NCI-H1930 (cell line): ENCODE data around the gene ATP12A.
A peak's percentile ranks its signal among the peaks of the same experiment; 100 is the strongest.

Experiments used
- DNase-seq, 2 experiments: peaks; one replicate each; lab custom pipeline; 2025; lab: John Stamatoyannopoulos, UW

The ATP12A gene

GRCh38 chr13:24688111-24688510 is 7.9 kb downstream of the ATP12A start:
- DNase-seq = no peak

DNA sequence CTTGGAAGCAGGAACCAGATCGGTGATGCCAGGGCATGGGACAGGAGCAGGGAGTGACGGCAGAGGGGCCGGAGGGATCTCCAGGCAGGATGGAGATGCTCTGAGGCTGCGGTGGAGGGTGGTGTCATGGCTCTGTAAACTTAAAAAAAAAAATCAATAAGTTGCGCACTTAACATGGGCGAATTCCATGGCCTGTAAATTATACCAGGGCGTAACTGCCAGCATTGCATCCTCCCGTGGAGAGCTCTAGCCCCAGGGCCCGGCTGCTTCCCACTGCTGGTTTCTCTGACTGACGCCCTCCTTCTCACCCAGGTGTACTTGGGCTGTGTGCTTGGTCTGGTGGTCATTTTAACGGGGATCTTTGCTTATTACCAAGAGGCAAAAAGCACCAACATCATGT is 8.7 kb downstream of the ATP12A start:
- DNase-seq = no peak

DNA sequence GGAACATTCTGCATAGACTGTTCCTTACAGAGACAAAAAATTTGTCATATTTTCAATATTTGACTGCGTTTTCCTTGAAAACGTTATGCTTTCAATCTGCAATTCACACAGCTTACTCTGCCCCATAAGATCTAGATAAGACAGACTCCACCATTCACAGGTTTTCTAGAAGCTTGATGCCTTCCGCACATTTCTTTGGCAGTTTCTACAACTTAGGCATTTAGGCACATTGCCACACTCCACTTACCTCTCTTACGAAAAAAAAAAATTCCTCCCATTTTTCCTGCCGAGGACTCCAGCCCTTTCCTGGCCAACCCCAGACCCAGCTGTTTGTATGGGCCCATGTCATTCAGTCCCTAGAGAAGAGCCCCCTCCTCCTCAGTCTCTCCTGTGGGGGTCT is 11.2 kb downstream of the ATP12A start:
- DNase-seq = no peak

DNA sequence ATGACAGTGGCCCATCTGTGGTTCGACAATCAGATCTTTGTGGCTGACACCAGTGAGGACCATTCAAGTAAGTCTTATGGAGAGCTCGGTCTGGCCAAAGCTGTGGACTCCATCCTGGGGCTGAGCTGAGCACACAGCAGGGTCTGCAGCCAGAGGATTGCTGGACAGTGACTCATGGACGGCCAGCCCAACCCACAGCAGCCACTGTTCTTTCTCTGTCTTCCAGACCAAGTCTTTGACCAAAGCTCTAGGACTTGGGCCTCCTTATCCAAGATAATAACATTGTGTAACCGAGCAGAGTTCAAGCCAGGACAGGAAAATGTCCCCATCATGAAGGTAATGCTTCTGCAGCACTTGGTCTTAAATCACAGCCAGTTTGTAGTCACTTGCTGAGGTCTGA is 12.4 kb downstream of the ATP12A start:
- DNase-seq = no peak

- peak; percentile 34 to 59 for DNase-seq
Observed at GRCh38 chr13:24693862-24694471, 13.8 kb downstream of the ATP12A start.

DNA sequence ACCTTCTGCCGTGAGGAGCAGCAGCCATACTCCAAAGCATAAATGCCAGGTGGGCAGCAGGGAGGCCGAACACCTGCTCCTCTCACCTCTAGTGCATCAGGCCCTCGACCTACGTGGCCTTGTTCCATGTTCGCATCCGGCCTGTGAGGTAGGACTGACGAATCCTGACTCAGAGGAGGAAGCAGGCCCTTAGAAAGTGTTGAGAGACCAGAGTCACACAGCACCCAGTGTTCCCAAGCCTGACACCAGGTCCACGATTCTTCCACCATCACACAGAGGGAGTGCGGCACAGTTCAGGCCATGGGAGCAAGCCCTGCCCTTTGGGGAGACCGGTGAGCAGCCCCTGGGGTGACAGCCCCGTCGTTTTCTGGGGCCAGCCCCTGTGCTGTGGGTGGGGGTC is 14.7 kb downstream of the ATP12A start:
- DNase-seq = no peak

GRCh38 chr13:24698686-24699085 is 18.5 kb downstream of the ATP12A start:
- no peak for DNase-seq

DNA sequence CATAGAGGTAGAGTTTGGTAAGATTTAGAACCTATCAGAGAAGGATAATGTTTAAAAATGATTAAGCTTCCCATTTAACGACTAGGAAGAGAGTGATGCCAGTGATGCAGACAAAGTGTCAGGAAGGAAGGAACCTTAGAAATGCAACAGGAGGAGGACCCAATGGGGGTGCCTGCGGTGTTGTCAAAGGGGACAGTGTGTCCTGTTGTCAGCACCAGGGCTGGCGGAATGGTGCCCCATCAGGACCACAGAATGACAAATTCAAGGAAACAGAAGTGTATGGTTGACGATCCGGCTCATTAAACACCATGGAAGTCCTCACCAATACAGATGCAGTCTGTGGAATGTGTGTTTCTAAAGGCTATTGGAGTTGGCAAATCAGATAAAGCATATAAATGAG is 19.3 kb downstream of the ATP12A start:
- no peak for DNase-seq

DNA sequence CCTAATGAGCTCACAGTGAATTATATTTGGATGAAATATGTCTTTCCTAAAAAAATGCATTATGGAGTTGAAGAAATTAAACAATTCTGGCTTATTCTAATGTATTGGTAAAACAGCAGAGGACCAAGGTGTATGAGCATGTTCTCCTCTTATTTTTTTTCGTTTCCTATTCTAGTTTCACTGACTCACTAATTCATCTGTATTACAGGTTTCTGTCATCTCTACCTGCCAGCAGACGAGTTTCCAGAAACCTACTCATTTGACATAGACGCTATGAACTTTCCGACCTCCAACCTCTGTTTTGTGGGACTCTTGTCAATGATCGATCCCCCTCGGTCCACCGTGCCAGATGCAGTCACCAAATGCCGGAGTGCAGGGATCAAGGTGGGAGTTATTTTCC is 20.3 kb downstream of the ATP12A start:
- no peak for DNase-seq

GRCh38 chr13:24706886-24707585 is 26.8 kb downstream of the ATP12A start:
- DNase-seq = no peak

- DNase-seq = no peak
Observed at GRCh38 chr13:24709186-24709913, 29.1 kb downstream of the ATP12A start.

DNA sequence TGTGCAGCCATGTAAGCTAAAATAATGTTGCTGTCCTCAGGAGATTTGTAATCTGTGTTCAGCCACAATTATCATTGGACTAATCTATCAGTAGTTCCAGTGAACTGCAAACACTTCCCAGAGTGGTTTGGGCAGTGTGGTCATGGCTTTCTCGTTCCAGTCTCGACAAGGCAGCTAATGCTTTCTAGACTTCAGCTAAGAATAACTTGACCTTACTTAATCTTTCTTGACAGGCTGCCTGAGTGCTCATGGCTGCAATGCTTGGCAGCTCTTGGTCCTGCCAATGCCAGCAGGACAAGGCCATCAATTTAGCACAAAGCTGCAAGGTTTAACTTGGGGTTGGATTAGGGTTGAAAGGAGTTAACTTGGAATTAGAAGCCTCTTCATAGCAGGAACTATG is 32.8 kb downstream of the ATP12A start:
- DNase-seq = no peak

GRCh38 chr13:24716011-24716410 is 35.8 kb downstream of the ATP12A start:
- DNase-seq = no peak

- DNase-seq = no peak
Observed at GRCh38 chr13:24716446-24716845, 36.2 kb downstream of the ATP12A start.

- DNase-seq = no peak
Observed at GRCh38 chr13:24717217-24717616, 37.0 kb downstream of the ATP12A start.

GRCh38 chr13:24718192-24718965 is 38.2 kb downstream of the ATP12A start:
- no peak for DNase-seq

- no peak for DNase-seq
Observed at GRCh38 chr13:24719139-24719538, 38.9 kb downstream of the ATP12A start.

DNA sequence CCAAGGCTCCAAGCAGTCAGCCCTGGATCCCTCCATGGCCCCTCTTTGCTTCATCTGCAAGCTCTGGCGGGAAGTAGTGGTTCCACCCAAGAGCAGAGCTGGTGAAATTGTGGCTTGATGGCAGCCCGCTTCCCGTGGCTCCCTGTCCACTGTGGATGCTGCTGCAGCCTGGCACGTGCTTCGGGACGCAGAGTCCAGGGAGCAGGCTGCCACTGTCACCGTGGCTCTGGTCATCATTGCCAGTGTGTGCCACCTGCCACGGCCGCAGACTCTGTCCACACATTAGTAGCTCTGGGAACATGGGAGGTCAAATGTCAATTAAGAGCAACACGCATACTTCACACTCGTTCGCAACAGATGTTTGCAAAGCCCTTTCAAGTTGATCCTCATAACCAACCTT is 43.0 kb downstream of the ATP12A start:
- DNase-seq = no peak

DNA sequence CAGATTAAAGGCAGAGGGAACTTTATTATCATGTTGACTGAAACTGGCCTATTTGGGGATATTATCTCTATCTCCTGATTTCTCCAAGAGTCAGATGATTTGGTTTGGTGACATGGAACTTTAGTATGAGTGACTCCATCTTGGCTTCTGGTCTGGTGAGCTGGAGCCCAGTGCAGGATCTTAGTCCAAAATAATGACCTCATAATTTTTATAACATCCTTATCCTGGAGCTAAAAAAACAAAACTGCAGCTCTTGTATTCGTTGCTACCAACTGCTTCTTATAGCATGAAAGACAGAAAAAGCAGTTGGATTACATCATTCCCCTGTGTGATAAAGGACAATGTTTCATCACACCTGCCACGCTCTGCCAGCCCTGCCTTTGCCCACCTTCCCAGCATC is 44.5 kb downstream of the ATP12A start:
- DNase-seq = no peak

GRCh38 chr13:24725379-24725778 is 45.2 kb downstream of the ATP12A start:
- no peak for DNase-seq

DNA sequence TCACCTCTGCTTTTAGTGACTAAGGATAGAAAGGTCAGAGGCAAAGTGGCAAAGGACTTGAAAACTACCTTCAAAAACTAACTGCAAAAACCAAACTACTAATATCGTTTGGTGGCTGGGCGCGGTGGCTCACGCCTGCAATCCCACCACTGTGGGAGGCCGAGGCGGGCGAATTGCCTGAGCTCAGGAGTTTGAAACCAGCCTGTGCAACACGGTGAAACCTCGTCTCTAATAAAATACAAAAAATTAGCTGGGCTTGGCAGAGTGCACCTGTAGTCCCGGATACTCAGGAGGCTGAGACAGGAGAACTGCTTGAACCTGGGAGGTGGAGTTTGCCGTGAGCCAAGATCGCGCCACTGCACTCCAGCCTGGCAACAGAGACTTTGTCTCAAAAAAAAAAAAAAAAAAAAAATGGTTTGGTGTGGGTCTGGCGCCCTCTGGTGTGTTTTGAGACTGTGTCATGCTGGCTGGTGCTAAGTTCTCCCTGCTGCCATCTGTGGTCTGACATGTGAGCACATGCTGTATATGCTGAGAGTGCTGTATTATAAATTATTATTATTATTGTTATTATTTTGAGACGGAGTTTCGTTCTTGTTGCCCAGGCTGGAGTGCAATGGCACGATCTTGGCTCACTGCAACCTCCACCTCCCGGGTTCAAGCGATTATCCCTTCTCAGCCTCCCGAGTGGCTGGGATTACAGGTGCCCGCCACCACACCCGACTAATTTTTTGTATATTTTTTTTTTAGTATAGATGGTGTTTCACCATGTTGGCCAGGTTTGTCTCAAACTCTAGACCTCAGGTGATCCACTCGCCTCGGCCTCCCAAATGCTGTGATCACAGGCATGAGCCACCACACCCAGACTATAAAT is 47.8 kb downstream of the ATP12A start:
- peak; percentile 56 to 70 for DNase-seq
